ENCODE measurements around the gene FBXW8.

FBXW8 gene

DNA sequence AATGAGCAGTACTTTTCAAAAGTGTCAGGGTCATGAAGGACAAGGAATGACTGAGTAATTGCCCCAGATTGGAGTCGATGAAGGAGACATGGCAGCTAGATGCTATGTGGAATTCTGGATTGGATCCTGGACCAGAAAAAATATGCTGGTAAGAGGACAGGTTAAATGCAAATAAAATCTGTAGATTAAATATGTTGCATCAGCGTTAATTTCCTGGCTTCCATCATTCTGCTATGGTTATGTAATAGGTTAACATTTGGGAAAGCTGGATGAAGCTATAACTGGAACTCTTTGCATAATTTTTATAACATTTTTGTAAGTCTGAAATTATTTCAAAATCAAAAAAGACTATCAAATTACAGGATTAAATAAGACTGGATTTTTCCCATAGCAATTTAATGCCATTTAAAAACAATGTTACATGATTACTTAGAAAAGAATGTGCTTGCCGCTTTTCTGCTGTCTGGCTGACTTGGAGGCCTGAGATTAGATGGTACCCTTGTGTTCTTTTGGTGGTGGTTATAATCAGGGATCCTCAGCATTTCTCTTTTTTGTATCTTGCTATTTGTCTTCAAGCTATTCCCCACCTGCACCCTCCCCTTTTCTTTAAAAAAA lies 65.1 kb downstream of the FBXW8 start:
- H3K27me3 ChIP-seq (ENCODE audit: control insufficient read depth, low read length), result no peaks in the 10 kb centered on the region
- H3K4me2 ChIP-seq (ENCODE audit: low read length), result no peak overlapping the region
- H4K20me1 ChIP-seq (ENCODE audit: control insufficient read depth, insufficient read depth, low read depth, low read length), result no peaks in the 10 kb centered on the region
- H3K27ac ChIP-seq (ENCODE audit: low read depth, low read length), result peak overlapping the region; percentile 96; the same call in 1 of the 2 replicates
- no peaks in the 10 kb centered on the region for H3K9me2 ChIP-seq (replicated peaks; ENCODE audit: control insufficient read depth, low read length)
- no peak overlapping the region for H3K4me3 ChIP-seq (ENCODE audit: low read length)
- no peak for TF ChIP-seq EZH2phosphoT487 (IDR thresholded peaks at IDR 0.05; ENCODE audit: borderline replicate concordance, low read length)
- TF ChIP-seq, protein P1, sequence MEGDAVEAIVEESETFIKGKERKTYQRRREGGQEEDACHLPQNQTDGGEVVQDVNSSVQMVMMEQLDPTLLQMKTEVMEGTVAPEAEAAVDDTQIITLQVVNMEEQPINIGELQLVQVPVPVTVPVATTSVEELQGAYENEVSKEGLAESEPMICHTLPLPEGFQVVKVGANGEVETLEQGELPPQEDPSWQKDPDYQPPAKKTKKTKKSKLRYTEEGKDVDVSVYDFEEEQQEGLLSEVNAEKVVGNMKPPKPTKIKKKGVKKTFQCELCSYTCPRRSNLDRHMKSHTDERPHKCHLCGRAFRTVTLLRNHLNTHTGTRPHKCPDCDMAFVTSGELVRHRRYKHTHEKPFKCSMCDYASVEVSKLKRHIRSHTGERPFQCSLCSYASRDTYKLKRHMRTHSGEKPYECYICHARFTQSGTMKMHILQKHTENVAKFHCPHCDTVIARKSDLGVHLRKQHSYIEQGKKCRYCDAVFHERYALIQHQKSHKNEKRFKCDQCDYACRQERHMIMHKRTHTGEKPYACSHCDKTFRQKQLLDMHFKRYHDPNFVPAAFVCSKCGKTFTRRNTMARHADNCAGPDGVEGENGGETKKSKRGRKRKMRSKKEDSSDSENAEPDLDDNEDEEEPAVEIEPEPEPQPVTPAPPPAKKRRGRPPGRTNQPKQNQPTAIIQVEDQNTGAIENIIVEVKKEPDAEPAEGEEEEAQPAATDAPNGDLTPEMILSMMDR (IDR thresholded peaks at IDR 0.05; ENCODE audit: low read depth, low read length, poor library complexity, severe bottlenecking), result no peak
- peaks cover 32% of the 10 kb centered on the region for H3K79me2 ChIP-seq (ENCODE audit: control insufficient read depth, low read length)
- peaks cover 75% of the 10 kb centered on the region for H3K4me1 ChIP-seq (ENCODE audit: control insufficient read depth, low read length)
- peaks cover 23% of the 10 kb centered on the region for H3F3A ChIP-seq (ENCODE audit: control insufficient read depth, insufficient read depth)
- H3K9me3 ChIP-seq (ENCODE audit: control insufficient read depth, insufficient read depth, low read length), result no peaks in the 10 kb centered on the region
- H3K36me3 ChIP-seq (ENCODE audit: control insufficient read depth, low read length), result peaks cover 31% of the 10 kb centered on the region

DNA sequence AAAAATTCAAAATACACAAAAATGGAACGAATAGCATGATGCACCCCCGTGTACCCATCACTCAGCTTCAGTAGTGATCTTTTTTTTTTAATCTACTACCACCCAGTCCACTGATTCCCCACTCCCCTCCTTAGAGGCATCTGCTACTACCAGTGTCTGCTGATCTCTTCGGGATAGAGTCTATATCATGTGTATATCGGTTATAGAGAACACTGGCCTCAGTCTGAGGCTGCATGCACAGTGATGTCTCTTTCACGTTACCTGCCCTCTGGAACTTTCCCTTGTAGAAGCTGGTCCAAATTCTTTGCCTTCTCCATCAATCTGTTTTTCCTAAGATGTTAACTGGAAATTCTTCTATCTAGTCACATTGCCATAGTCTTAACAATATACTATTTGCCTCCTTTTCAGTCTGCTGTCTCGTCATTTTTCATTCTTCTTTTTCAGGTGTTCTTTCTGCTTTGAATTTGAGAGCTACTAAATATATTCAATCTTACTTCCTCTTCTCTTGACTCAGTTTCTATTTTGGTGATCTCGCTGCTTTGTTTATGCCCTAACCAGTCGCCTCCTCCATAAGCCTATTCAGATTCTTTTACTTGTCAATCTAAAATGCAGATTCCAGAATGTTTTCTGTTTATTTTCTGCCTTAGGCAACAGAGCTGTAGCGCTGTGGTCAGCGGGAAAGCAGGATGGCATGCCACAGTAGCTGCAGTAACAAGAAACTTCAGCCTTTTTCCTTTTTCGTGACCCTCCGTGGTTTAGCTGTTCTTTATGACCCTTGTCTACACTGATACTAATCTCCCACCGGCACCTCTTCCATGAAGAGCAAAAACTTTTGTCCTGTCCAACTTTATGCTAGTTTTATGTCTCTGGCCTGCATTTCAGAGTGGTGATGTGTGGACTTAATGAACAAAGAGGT lies 67.0 kb downstream of the FBXW8 start:
- Histone ChIP-seq H3K4me3 (ENCODE audit: low read length) (peak overlapping the region; percentile 77), H3K27ac (ENCODE audit: low read depth, low read length) (peak overlapping the region; percentile 96), H3K27me3 (ENCODE audit: control insufficient read depth, low read length) (no peaks in the 10 kb centered on the region), H3K9me2 (replicated peaks; ENCODE audit: control insufficient read depth, low read length) (no peaks in the 10 kb centered on the region), H3K4me2 (ENCODE audit: low read length) (peak overlapping the region; percentile 86), H4K20me1 (ENCODE audit: control insufficient read depth, insufficient read depth, low read depth, low read length) (no peaks in the 10 kb centered on the region), H3K79me2 (ENCODE audit: control insufficient read depth, low read length) (peaks cover 48% of the 10 kb centered on the region), H3F3A (ENCODE audit: control insufficient read depth, insufficient read depth) (peaks cover 25% of the 10 kb centered on the region), H3K9me3 (ENCODE audit: control insufficient read depth, insufficient read depth, low read length) (no peaks in the 10 kb centered on the region), H3K36me3 (ENCODE audit: control insufficient read depth, low read length) (peaks cover 25% of the 10 kb centered on the region), H3K4me1 (ENCODE audit: control insufficient read depth, low read length) (peaks cover 75% of the 10 kb centered on the region)
- TF ChIP-seq, protein P1 (IDR thresholded peaks at IDR 0.05; ENCODE audit: low read depth, low read length, poor library complexity, severe bottlenecking), result no peak
- TF ChIP-seq EZH2phosphoT487 (IDR thresholded peaks at IDR 0.05; ENCODE audit: borderline replicate concordance, low read length), result no peak

DNA sequence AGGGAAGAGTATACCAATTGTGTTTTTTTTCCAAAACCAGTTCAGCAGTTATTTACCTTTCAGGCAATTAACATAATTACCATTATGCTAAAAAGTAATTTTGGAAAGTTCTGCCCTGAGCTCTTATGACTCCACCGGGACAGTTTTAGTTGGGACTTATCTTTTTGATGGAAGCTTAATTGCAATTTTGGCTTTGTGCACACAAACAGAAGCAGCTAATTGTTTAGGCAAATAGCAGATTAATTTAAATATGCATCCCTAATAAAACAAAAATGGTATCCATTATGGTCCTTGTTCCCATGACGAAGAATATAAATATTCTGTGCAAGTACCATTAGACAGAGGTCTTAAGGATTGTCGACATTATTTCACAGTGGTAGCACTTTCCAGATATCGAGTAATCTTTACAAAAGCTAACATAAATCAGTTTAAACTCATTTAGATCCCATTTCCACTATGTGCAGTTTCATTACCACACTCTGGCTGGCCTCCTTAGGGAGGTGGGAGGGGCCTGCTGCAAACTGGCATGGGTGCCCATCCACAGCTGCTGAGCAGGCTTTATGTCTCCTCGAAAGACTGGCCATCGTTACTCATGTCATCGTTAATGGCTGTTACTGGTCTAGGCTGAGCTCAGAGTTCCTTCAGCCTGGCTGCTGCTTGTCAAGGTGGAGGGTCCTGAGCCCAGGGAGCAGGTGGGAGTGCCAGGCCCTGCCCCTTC lies 68.2 kb downstream of the FBXW8 start:
- H3K4me3 ChIP-seq (ENCODE audit: low read length), result peak overlapping the region; percentile 77
- H3K27ac ChIP-seq (ENCODE audit: low read depth, low read length), result peak overlapping the region; percentile 96
- H3K9me2 ChIP-seq (replicated peaks; ENCODE audit: control insufficient read depth, low read length), result no peaks in the 10 kb centered on the region
- no peaks in the 10 kb centered on the region for H3K27me3 ChIP-seq (ENCODE audit: control insufficient read depth, low read length)
- H3F3A ChIP-seq (ENCODE audit: control insufficient read depth, insufficient read depth), result peaks cover 25% of the 10 kb centered on the region
- peak overlapping the region; percentile 86 for H3K4me2 ChIP-seq (ENCODE audit: low read length)
- H4K20me1 ChIP-seq (ENCODE audit: control insufficient read depth, insufficient read depth, low read depth, low read length), result no peaks in the 10 kb centered on the region
- TF ChIP-seq EZH2phosphoT487 (IDR thresholded peaks at IDR 0.05; ENCODE audit: borderline replicate concordance, low read length), result no peak
- TF ChIP-seq, protein P1 (IDR thresholded peaks at IDR 0.05; ENCODE audit: low read depth, low read length, poor library complexity, severe bottlenecking), result no peak
- H3K79me2 ChIP-seq (ENCODE audit: control insufficient read depth, low read length), result peaks cover 60% of the 10 kb centered on the region
- no peaks in the 10 kb centered on the region for H3K9me3 ChIP-seq (ENCODE audit: control insufficient read depth, insufficient read depth, low read length)
- H3K36me3 ChIP-seq (ENCODE audit: control insufficient read depth, low read length), result peaks cover 19% of the 10 kb centered on the region
- H3K4me1 ChIP-seq (ENCODE audit: control insufficient read depth, low read length), result peaks cover 88% of the 10 kb centered on the region
